Stimulated activated CD8-positive, alpha-beta memory T cell treated with anti-CD3 and anti-CD28 coated beads, Interleukin-4, amount 100 ng/mL, for 24 hours (primary cell): ENCODE results near the gene NFE2L1.
"Not testable (repeated sequence)": the region's sequence is repeated elsewhere in the genome, so short reads cannot be mapped to it uniquely, and the experiment has no call there.

Experiments used
- DNase-seq: peaks from one replicate; pipeline ENCODE4 v3.0.0-alpha.2; 2020; ENCODE audit warnings: low read depth

Gene NFE2L1

GRCh38 chr17:48068491-48068961 is 20.4 kb downstream of the NFE2L1 start:
- DNase-seq = no peak

GRCh38 chr17:48070195-48070594 is 22.0 kb downstream of the NFE2L1 start:
- no peak for DNase-seq

- no peak for DNase-seq
Observed at GRCh38 chr17:48071654-48072053, 23.5 kb downstream of the NFE2L1 start.

GRCh38 chr17:48072811-48073210 is 24.7 kb downstream of the NFE2L1 start:
- not testable (repeated sequence) for DNase-seq

GRCh38 chr17:48073566-48074094 is 25.5 kb downstream of the NFE2L1 start:
- DNase-seq = not testable (repeated sequence)

- peak; percentile 52 for DNase-seq
Observed at GRCh38 chr17:48074322-48075081, 26.3 kb downstream of the NFE2L1 start.

- DNase-seq = not testable (repeated sequence)
Observed at GRCh38 chr17:48077152-48077551, 29.0 kb downstream of the NFE2L1 start.

- no peak for DNase-seq
Observed at GRCh38 chr17:48081858-48082257, 33.7 kb downstream of the NFE2L1 start.

GRCh38 chr17:48084932-48085331 is 36.8 kb downstream of the NFE2L1 start:
- DNase-seq = no peak

- no peak for DNase-seq
Observed at GRCh38 chr17:48093341-48094045, 45.3 kb downstream of the NFE2L1 start.

- DNase-seq = no peak
Observed at GRCh38 chr17:48095611-48096010, 47.5 kb downstream of the NFE2L1 start.

- DNase-seq = no peak
Observed at GRCh38 chr17:48100160-48100559, 52.0 kb downstream of the NFE2L1 start.

- no peak for DNase-seq
Observed at GRCh38 chr17:48100591-48101011, 52.4 kb downstream of the NFE2L1 start.

GRCh38 chr17:48101012-48101720 is 53.0 kb downstream of the NFE2L1 start, which contains the start of gene CBX1:
CBX1 (minus strand) TSS chr17:48101478; CDS start chr17:48077004, 24,474 bp downstream.
- DNase-seq = peak; percentile 91

GRCh38 chr17:48102043-48102750 is 54.0 kb downstream of the NFE2L1 start:
- no peak for DNase-seq

- DNase-seq = no peak
Observed at GRCh38 chr17:48102798-48103715, 54.9 kb downstream of the NFE2L1 start.

- DNase-seq = no peak
Observed at GRCh38 chr17:48104440-48104839, 56.3 kb downstream of the NFE2L1 start.

GRCh38 chr17:48106802-48107136 is 58.6 kb downstream of the NFE2L1 start:
- no peak for DNase-seq

- DNase-seq = peak; percentile 86
Observed at GRCh38 chr17:48107137-48108055, 59.2 kb downstream of the NFE2L1 start, which contains the start of gene SNX11. SNX11 (plus strand) TSS chr17:48107766; CDS start chr17:48112044, 4,278 bp downstream.
